Central memory CD8-positive, alpha-beta T cell (primary cell): Measurements from ENCODE around the gene RABL3.
A peak's percentile ranks its signal among the peaks of the same experiment; 100 is the strongest.
"Not testable (repeated sequence)": the region's sequence is repeated elsewhere in the genome, so short reads cannot be mapped to it uniquely, and the experiment has no call there.

ENCODE experiments used
- ATAC-seq: fragments of 150-1000 bp; cut with Tn5 transposase; replicated peaks from 2 replicates; pipeline ENCODE4 v1.10.0; 2022; ENCODE audit warnings: mild to moderate bottlenecking, moderate FRiP score, moderate number of reproducible peaks; ENCODE audit not compliant: poor library complexity, severe bottlenecking; ENCODE audit errors: extremely low read depth
- DNase-seq, 2 donors: peaks; one replicate each; pipeline ENCODE4 v3.0.0; 2021; ENCODE audit warnings: low spot score in 2 of 2
- H3K27ac Mint-ChIP-seq: one replicate; pipeline ENCODE4 v1.8.0; 2022; ENCODE audit warnings: low read depth, mild to moderate bottlenecking, moderate library complexity, mixed read lengths
- H3K27me3 Mint-ChIP-seq: one replicate; pipeline ENCODE4 v1.8.0; 2022; ENCODE audit warnings: mixed read lengths
- H3K36me3 Mint-ChIP-seq: one replicate; pipeline ENCODE4 v1.8.0; 2022; ENCODE audit warnings: mild to moderate bottlenecking, moderate library complexity, mixed read lengths; ENCODE audit not compliant: insufficient read depth
- H3K4me1 Mint-ChIP-seq: one replicate; pipeline ENCODE4 v1.8.0; 2022; ENCODE audit warnings: mixed read lengths
- H3K4me3 Mint-ChIP-seq: one replicate; pipeline ENCODE4 v1.8.0; 2022; ENCODE audit warnings: mild to moderate bottlenecking, moderate library complexity, mixed read lengths
- H3K9me3 Mint-ChIP-seq: one replicate; pipeline ENCODE4 v1.8.0; 2022; ENCODE audit warnings: mixed read lengths

The RABL3 gene

GRCh38 chr3:120742198-120742848 is at the start of gene RABL3, which contains the start of gene GTF2E1:
TSS of gene RABL3 (minus strand) at chr3:120742516. CDS start at chr3:120742507, 9 bp downstream.
TSS of gene GTF2E1 (plus strand) at chr3:120742744. CDS start at chr3:120750553, 7,809 bp downstream.
- H3K4me1 Mint-ChIP-seq: peaks cover 39% of the 10 kb centered on the region
- H3K4me3 Mint-ChIP-seq: peak within 1 kb of the TSS; percentile 91
- peaks cover 16% of the 10 kb centered on the region for H3K36me3 Mint-ChIP-seq
- peak; percentile 98 for ATAC-seq
- DNase-seq: peak; percentile 96 to 97
- H3K27ac Mint-ChIP-seq: peak within 1 kb of the TSS; percentile 99
- peaks cover under 1% of the 10 kb centered on the region for H3K9me3 Mint-ChIP-seq
- H3K27me3 Mint-ChIP-seq: no peaks in the 10 kb centered on the region

- Mint-ChIP-seq H3K36me3 (peaks cover 2% of the 10 kb centered on the region), H3K4me3 (no peak overlapping the region), H3K27ac (no peak overlapping the region), H3K9me3 (no peaks in the 10 kb centered on the region), H3K4me1 (no peaks in the 10 kb centered on the region), H3K27me3 (no peaks in the 10 kb centered on the region)
- no peak for DNase-seq
- ATAC-seq: no peak
These were observed 49.6 kb upstream of the RABL3 start for GRCh38 chr3:120791913-120792312.

GRCh38 chr3:120791010-120791409 is 48.7 kb upstream of the RABL3 start:
- no peak for ATAC-seq
- H3K27ac Mint-ChIP-seq: no peak overlapping the region

GRCh38 chr3:120785832-120786231 is 43.5 kb upstream of the RABL3 start:
- not testable (repeated sequence) for H3K4me3 Mint-ChIP-seq, H3K9me3 Mint-ChIP-seq, ATAC-seq, H3K36me3 Mint-ChIP-seq, H3K27ac Mint-ChIP-seq, H3K4me1 Mint-ChIP-seq, DNase-seq, H3K27me3 Mint-ChIP-seq

More at GRCh38 chr3:120791010-120791409, 48.7 kb upstream of the RABL3 start:
- Mint-ChIP-seq H3K9me3 (no peaks in the 10 kb centered on the region), H3K36me3 (peaks cover 2% of the 10 kb centered on the region), H3K27me3 (no peaks in the 10 kb centered on the region), H3K4me1 (no peaks in the 10 kb centered on the region), H3K4me3 (no peak overlapping the region)
- no peak for DNase-seq

- Mint-ChIP-seq H3K27ac (no peak overlapping the region), H3K4me3 (no peak overlapping the region), H3K36me3 (peaks cover 8% of the 10 kb centered on the region), H3K9me3 (no peaks in the 10 kb centered on the region), H3K27me3 (no peaks in the 10 kb centered on the region), H3K4me1 (peaks cover 5% of the 10 kb centered on the region)
- ATAC-seq: no peak
- DNase-seq: no peak
These were observed 38.7 kb upstream of the RABL3 start for GRCh38 chr3:120780977-120781376.

- Mint-ChIP-seq H3K4me3 (no peak overlapping the region), H3K27me3 (no peaks in the 10 kb centered on the region), H3K4me1 (peaks cover 5% of the 10 kb centered on the region), H3K27ac (no peak overlapping the region), H3K36me3 (peaks cover 6% of the 10 kb centered on the region), H3K9me3 (no peaks in the 10 kb centered on the region)
- DNase-seq (no peak), ATAC-seq (no peak)
These were observed 36.5 kb upstream of the RABL3 start for GRCh38 chr3:120778776-120779175.

- Mint-ChIP-seq H3K4me1 (peaks cover 9% of the 10 kb centered on the region), H3K4me3 (no peak overlapping the region), H3K27ac (no peak overlapping the region), H3K36me3 (no peaks in the 10 kb centered on the region), H3K27me3 (no peaks in the 10 kb centered on the region), H3K9me3 (no peaks in the 10 kb centered on the region)
- no peak for DNase-seq
- no peak for ATAC-seq
These were observed 33.1 kb upstream of the RABL3 start for GRCh38 chr3:120775411-120775810.

GRCh38 chr3:120773932-120774331 is 31.6 kb upstream of the RABL3 start:
- ATAC-seq (no peak), DNase-seq (no peak)
- Mint-ChIP-seq H3K9me3 (no peaks in the 10 kb centered on the region), H3K4me1 (peaks cover 11% of the 10 kb centered on the region), H3K27ac (no peak overlapping the region), H3K4me3 (no peak overlapping the region), H3K27me3 (no peaks in the 10 kb centered on the region), H3K36me3 (no peaks in the 10 kb centered on the region)

GRCh38 chr3:120772081-120772480 is 29.8 kb upstream of the RABL3 start:
- Mint-ChIP-seq H3K9me3 (no peaks in the 10 kb centered on the region), H3K36me3 (peaks cover 4% of the 10 kb centered on the region), H3K27me3 (no peaks in the 10 kb centered on the region), H3K4me3 (no peak overlapping the region), H3K27ac (no peak overlapping the region), H3K4me1 (peaks cover 21% of the 10 kb centered on the region)
- DNase-seq (no peak), ATAC-seq (no peak)

- ATAC-seq (no peak), DNase-seq (no peak)
- H3K36me3 Mint-ChIP-seq: peaks cover 4% of the 10 kb centered on the region
- H3K27ac Mint-ChIP-seq: no peak overlapping the region
- H3K4me3 Mint-ChIP-seq: no peak overlapping the region
- no peaks in the 10 kb centered on the region for H3K27me3 Mint-ChIP-seq
- H3K9me3 Mint-ChIP-seq: no peaks in the 10 kb centered on the region
- H3K4me1 Mint-ChIP-seq: peaks cover 28% of the 10 kb centered on the region
These were observed 28.6 kb upstream of the RABL3 start for GRCh38 chr3:120770891-120771290.

- H3K27ac Mint-ChIP-seq: no peak overlapping the region
- H3K4me3 Mint-ChIP-seq: no peak overlapping the region
- peaks cover 4% of the 10 kb centered on the region for H3K36me3 Mint-ChIP-seq
- H3K9me3 Mint-ChIP-seq: no peaks in the 10 kb centered on the region
- DNase-seq: no peak
- H3K27me3 Mint-ChIP-seq: no peaks in the 10 kb centered on the region
- no peak for ATAC-seq
- H3K4me1 Mint-ChIP-seq: peaks cover 35% of the 10 kb centered on the region
These were observed 27.1 kb upstream of the RABL3 start for GRCh38 chr3:120769436-120769835.

GRCh38 chr3:120767106-120767505 is 24.8 kb upstream of the RABL3 start:
- no peaks in the 10 kb centered on the region for H3K9me3 Mint-ChIP-seq
- peaks cover 4% of the 10 kb centered on the region for H3K36me3 Mint-ChIP-seq
- DNase-seq (no peak), ATAC-seq (no peak)
- no peak overlapping the region for H3K4me3 Mint-ChIP-seq
- H3K4me1 Mint-ChIP-seq: peaks cover 50% of the 10 kb centered on the region
- H3K27ac Mint-ChIP-seq: no peak overlapping the region
- H3K27me3 Mint-ChIP-seq: no peaks in the 10 kb centered on the region

GRCh38 chr3:120766576-120766975 is 24.3 kb upstream of the RABL3 start:
- H3K9me3 Mint-ChIP-seq: no peaks in the 10 kb centered on the region
- no peak overlapping the region for H3K27ac Mint-ChIP-seq
- H3K27me3 Mint-ChIP-seq: no peaks in the 10 kb centered on the region
- H3K36me3 Mint-ChIP-seq: peaks cover 4% of the 10 kb centered on the region
- H3K4me1 Mint-ChIP-seq: peaks cover 53% of the 10 kb centered on the region
- ATAC-seq: no peak
- DNase-seq: no peak
- H3K4me3 Mint-ChIP-seq: no peak overlapping the region
